IMR-90 (cell line): Measurements from ENCODE around the gene MCTP1. TPM values are rescaled to one million over a fixed set of nuclear protein-coding genes. Genes with fewer than 3 reads are reported as not detected.

ENCODE experiments used
- ATAC-seq: fragments of 200-7000 bp; cut with Tn5 transposase; 2 replicates; pipeline ENCODE4 v1.9.1; 2020; ENCODE audit warnings: low read depth, mild to moderate bottlenecking, moderate library complexity
- BruUV-seq: library from RNA; stranded (reverse); fragments of 400-500 nt; replicated peaks from 2 replicates; lab custom pipeline; 2021; lab: Mats Ljungman, UMichigan
- CTCF ChIA-PET: fragments of 300-600 bp; formaldehyde crosslinking; extraction: SDS; loops from one replicate; lab custom pipeline; 2021; ENCODE audit warnings: antibody characterized with exemption; lab: Yijun Ruan, JAX
- POLR2A ChIA-PET: fragments of 300-600 bp; sonication (Branson Sonifier 250); formaldehyde crosslinking; loops from one replicate; lab custom pipeline; 2022; ENCODE audit warnings: antibody characterized with exemption; ENCODE audit not compliant: unreplicated experiment; lab: Charles Lee
- DNase-seq: peaks from one replicate; pipeline ENCODE4 v3.0.0; 2013
- H2AFZ ChIP-seq: replicated peaks from 2 replicates; pipeline ENCODE3; 2013; ENCODE audit warnings: low read length, mild to moderate bottlenecking; ENCODE audit not compliant: poor library complexity
- H2AK5ac ChIP-seq: 2 replicates; pipeline ENCODE4 v1.6.1; 2013; ENCODE audit warnings: low read depth, low read length, inconsistent platforms
- H2AK9ac ChIP-seq: replicated peaks from 2 replicates; pipeline ENCODE3; 2013; ENCODE audit warnings: mild to moderate bottlenecking, low read depth, low read length, moderate library complexity; ENCODE audit not compliant: poor library complexity
- H2BK120ac ChIP-seq: 2 replicates; pipeline ENCODE4 v1.6.1; 2013; ENCODE audit warnings: low read depth, low read length, inconsistent platforms
- H2BK15ac ChIP-seq: 3 replicates; pipeline ENCODE4 v1.6.1; 2013; ENCODE audit warnings: low read depth, low read length, inconsistent platforms
- H2BK20ac ChIP-seq: 2 replicates; pipeline ENCODE4 v1.6.1; 2013; ENCODE audit warnings: low read depth, mild to moderate bottlenecking, inconsistent platforms, low read length, moderate library complexity
- H2BK5ac ChIP-seq: 2 replicates; pipeline ENCODE4 v1.6.1; 2013; ENCODE audit warnings: mild to moderate bottlenecking, low read depth, low read length, inconsistent platforms; ENCODE audit not compliant: poor library complexity, severe bottlenecking
- H3K14ac ChIP-seq: replicated peaks from 2 replicates; pipeline ENCODE4 v1.6.1; 2013; ENCODE audit warnings: low read depth, low read length, inconsistent platforms
- H3K18ac ChIP-seq: 2 replicates; pipeline ENCODE4 v1.6.1; 2013; ENCODE audit warnings: low read depth, low read length, control low read depth
- H3K23ac ChIP-seq: 2 replicates; pipeline ENCODE4 v1.6.1; 2013; ENCODE audit warnings: low read depth, low read length, inconsistent platforms
- H3K27ac ChIP-seq: 2 replicates; pipeline ENCODE4 v1.5.1; 2013; ENCODE audit warnings: mild to moderate bottlenecking, control low read depth, low read length; ENCODE audit not compliant: insufficient read depth
- H3K27me3 ChIP-seq: 2 replicates; pipeline ENCODE4 v1.6.1; 2013; ENCODE audit warnings: low read length; ENCODE audit not compliant: control insufficient read depth, insufficient read depth
- H3K36me3 ChIP-seq: 2 replicates; pipeline ENCODE4 v1.6.1; 2013; ENCODE audit warnings: low read length, mixed read lengths; ENCODE audit not compliant: control insufficient read depth, insufficient read depth
- H3K4ac ChIP-seq: 2 replicates; pipeline ENCODE4 v1.6.1; 2013; ENCODE audit warnings: low read depth, low read length, inconsistent platforms
- H3K4me1 ChIP-seq: 2 replicates; pipeline ENCODE4 v1.6.1; 2013; ENCODE audit warnings: low read length, mixed read lengths; ENCODE audit not compliant: control insufficient read depth, insufficient read depth
- H3K4me2 ChIP-seq: 2 replicates; pipeline ENCODE4 v1.6.1; 2013; ENCODE audit warnings: low read depth, mild to moderate bottlenecking, control low read depth, low read length, moderate library complexity
- H3K4me3 ChIP-seq: 2 replicates; pipeline ENCODE4 v1.5.1; 2013; ENCODE audit warnings: low read depth, mild to moderate bottlenecking, control low read depth, low read length, moderate library complexity; ENCODE audit not compliant: insufficient read depth
- H3K56ac ChIP-seq: 2 replicates; pipeline ENCODE4 v1.6.1; 2013; ENCODE audit warnings: low read length, inconsistent platforms; ENCODE audit not compliant: insufficient read depth; ENCODE audit errors: extremely low read depth
- H3K79me1 ChIP-seq, 2 experiments: 2 replicates each; pipeline ENCODE4 v1.6.1; 2013; ENCODE audit warnings: low read length in 2 of 2, inconsistent platforms in 1 of 2, low read depth in 1 of 2
- H3K9ac ChIP-seq: 2 replicates; pipeline ENCODE4 v1.6.1; 2013; ENCODE audit warnings: low read depth, low read length, control low read depth
- H3K9me1 ChIP-seq: 2 replicates; pipeline ENCODE4 v1.6.1; 2013; ENCODE audit warnings: low read length, inconsistent platforms; ENCODE audit not compliant: insufficient read depth
- H3K9me3 ChIP-seq: 2 replicates; pipeline ENCODE4 v1.6.1; 2013; ENCODE audit warnings: low read length; ENCODE audit not compliant: control insufficient read depth, insufficient read depth
- H4K20me1 ChIP-seq: 2 replicates; pipeline ENCODE4 v1.6.1; 2013; ENCODE audit warnings: low read length, inconsistent platforms; ENCODE audit not compliant: insufficient read depth
- H4K5ac ChIP-seq: 2 replicates; pipeline ENCODE4 v1.6.1; 2013; ENCODE audit warnings: mild to moderate bottlenecking, low read depth, low read length, control low read depth
- H4K8ac ChIP-seq, 2 experiments: 2 replicates each; pipeline ENCODE4 v1.6.1; 2013; ENCODE audit warnings: low read depth in 2 of 2, low read length in 2 of 2, control low read depth in 1 of 2, inconsistent platforms in 1 of 2
- H4K91ac ChIP-seq: 2 replicates; pipeline ENCODE4 v1.6.1; 2013; ENCODE audit warnings: low read depth, low read length, inconsistent platforms; ENCODE audit not compliant: insufficient read depth
- CEBPB ChIP-seq: IDR thresholded peaks from 2 replicates; pipeline ENCODE4 v1.6.1; 2012; ENCODE audit warnings: low read depth, low read length, improper control_type of control experiment
- CHD1 ChIP-seq: IDR thresholded peaks from 2 replicates; pipeline ENCODE4 v1.6.1; 2012; ENCODE audit warnings: low read depth, low read length, improper control_type of control experiment
- CTCF ChIP-seq: conservative IDR thresholded peaks from 2 replicates; pipeline ENCODE4 v1.5.1; 2012; ENCODE audit warnings: mild to moderate bottlenecking, low read depth, low read length, improper control_type of control experiment
- ELK1 ChIP-seq: fragments of 150-350 bp; IDR thresholded peaks from 2 replicates; pipeline ENCODE4 v1.6.1; 2016; ENCODE audit warnings: low read depth, mild to moderate bottlenecking, low read length, moderate library complexity, borderline replicate concordance
- FOS ChIP-seq: fragments of 150-350 bp; IDR thresholded peaks from 2 replicates; pipeline ENCODE4 v1.6.1; 2016; ENCODE audit warnings: low read depth, low read length
- MAFK ChIP-seq: IDR thresholded peaks from 2 replicates; pipeline ENCODE4 v1.6.1; 2012; ENCODE audit warnings: low read depth, low read length, improper control_type of control experiment
- MAZ ChIP-seq: IDR thresholded peaks from 2 replicates; pipeline ENCODE4 v1.6.1; 2012; ENCODE audit warnings: low read depth, mild to moderate bottlenecking, low read length, improper control_type of control experiment, moderate library complexity, borderline replicate concordance
- MXI1 ChIP-seq: IDR thresholded peaks from 2 replicates; pipeline ENCODE4 v1.6.1; 2012; ENCODE audit warnings: low read depth, mild to moderate bottlenecking, low read length, moderate library complexity, borderline replicate concordance
- NFE2L2 ChIP-seq: fragments of 150-350 bp; IDR thresholded peaks from 2 replicates; pipeline ENCODE4 v1.6.1; 2016; ENCODE audit warnings: low read depth, mild to moderate bottlenecking, low read length
- POLR2A ChIP-seq: IDR thresholded peaks from 2 replicates; pipeline ENCODE4 v1.6.1; 2012; ENCODE audit warnings: mild to moderate bottlenecking, low read depth, low read length
- RAD21 ChIP-seq: IDR thresholded peaks from 2 replicates; pipeline ENCODE4 v1.6.1; 2012; ENCODE audit warnings: low read length, improper control_type of control experiment
- RCOR1 ChIP-seq: IDR thresholded peaks from 2 replicates; pipeline ENCODE4 v1.6.1; 2012; ENCODE audit warnings: mild to moderate bottlenecking, low read length, improper control_type of control experiment; ENCODE audit not compliant: insufficient replicate concordance
- RFX5 ChIP-seq: IDR thresholded peaks from 2 replicates; pipeline ENCODE4 v1.8.0; 2012; ENCODE audit warnings: low read depth, mild to moderate bottlenecking, low read length, moderate library complexity
- SMC3 ChIP-seq: fragments of 150-350 bp; IDR thresholded peaks from 2 replicates; pipeline ENCODE4 v1.6.1; 2016; ENCODE audit warnings: low read depth, mild to moderate bottlenecking, antibody characterized with exemption, low read length, moderate library complexity
- USF2 ChIP-seq: fragments of 150-350 bp; IDR thresholded peaks from 2 replicates; pipeline ENCODE4 v1.6.1; 2017; ENCODE audit warnings: mild to moderate bottlenecking, antibody characterized with exemption, low read length, low read depth
- WGBS, 2 experiments: methylation state at CpG; one replicate each; pipeline versions ENCODE4 v1.1.5 to v1.1.7; 2013; ENCODE audit warnings: missing lambda C conversion rate in 2 of 2; ENCODE audit not compliant: insufficient read length in 1 of 2; ENCODE audit errors: extremely low coverage in 2 of 2; 5-methylcytosine and 5-hydroxymethylcytosine counted together
- dilution Hi-C: fragments of 300-500 bp; cut with HindIII; formaldehyde crosslinking; loops from one replicate; pipeline ENCODE4 v1.14.3; 2018; ENCODE audit warnings: low sequenced_read_pairs; ENCODE audit not compliant: unreplicated experiment
- in situ Hi-C: fragments of 300-500 bp; cut with MboI; formaldehyde crosslinking; loops from 3 replicates; pipeline ENCODE4 v1.14.3; 2019; ENCODE audit warnings: low sequenced_read_pairs, inconsistent platforms, mixed read lengths
- intact Hi-C: fragments of 100-400 bp; cut with micrococcal nuclease; formaldehyde crosslinking; loops from 2 replicates; pipeline ENCODE4 v1.10.0; 2022
- polyA plus RNA-seq, 3 experiments: library from polyadenylated mRNA; depleted of rRNA; stranded (reverse); fragments of >200 nt; gene quantifications; 2 replicates each; pipeline ENCODE4 v1.2.3, GENCODE V29; 2012; ENCODE audit warnings: low replicate concordance in 1 of 3
- total RNA-seq: library from RNA; depleted of rRNA; stranded (reverse); fragments of >200 nt; gene quantifications from 2 replicates; pipeline ENCODE4 v1.2.3, GENCODE V29; 2012

Gene MCTP1
- total and polyA plus RNA-seq, 2 of the 4 experiments (the other 2 are of a cell fraction), result 0.21 TPM; not detected in 1

DNA sequence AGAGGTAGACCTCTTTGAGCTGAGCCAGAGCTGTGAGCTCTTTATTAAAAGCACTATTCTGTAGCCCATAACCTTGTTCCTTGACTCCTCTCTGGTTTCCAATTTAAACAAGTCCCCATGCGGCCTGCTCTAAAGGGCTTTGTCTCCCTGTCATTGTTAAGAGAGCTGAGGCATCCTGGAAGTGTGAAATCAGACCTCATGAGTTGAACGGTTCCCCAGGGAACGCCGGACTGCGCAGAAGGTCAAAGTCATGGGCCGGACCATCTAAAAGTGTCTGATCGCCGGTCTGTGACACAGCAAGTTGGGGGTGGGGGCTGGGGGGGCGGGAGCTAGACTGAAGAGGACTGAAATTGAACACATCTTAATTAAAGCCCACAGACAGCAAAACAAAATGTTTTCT, 400.6 kb downstream of the MCTP1 start:
- Histone ChIP-seq H3K36me3 (no peaks in the 10 kb centered on the region), H3K4me2 (no peak overlapping the region), H3K27me3 (no peaks in the 10 kb centered on the region), H2BK20ac (no peak overlapping the region), H4K91ac (no peak overlapping the region), H4K8ac (no peak overlapping the region), H2AK5ac (no peak overlapping the region), H3K9me1 (no peaks in the 10 kb centered on the region), H2BK5ac (no peak overlapping the region), H2AK9ac (no peak overlapping the region), H3K56ac (no peak overlapping the region), H2AFZ (no peak overlapping the region), H3K9me3 (no peaks in the 10 kb centered on the region), H2BK15ac (no peak overlapping the region), H3K23ac (no peak overlapping the region), H4K20me1 (no peaks in the 10 kb centered on the region), H3K4me1 (no peaks in the 10 kb centered on the region), H3K4ac (no peak overlapping the region), H3K14ac (no peak overlapping the region), H3K27ac (no peak overlapping the region), H3K18ac (no peak overlapping the region), H2BK120ac (no peak overlapping the region), H3K79me1 (no peaks in the 10 kb centered on the region), H3K9ac (no peak overlapping the region), H4K5ac (no peak overlapping the region), H3K4me3 (no peak overlapping the region)
- no peak for DNase-seq
- no peak for ATAC-seq
- in situ Hi-C loops (no loop called here), dilution Hi-C loops (no loop called here), intact Hi-C loops (no loop called here)
- CTCF ChIA-PET, result interaction anchor here (1.0 kb wide), 1 partner anchor 10 kb away, joined by 4 read pairs; no protein-coding TSS in a partner anchor
- POLR2A ChIA-PET, result no interaction called here
- no peak for TF ChIP-seq MXI1
- TF ChIP-seq RFX5, result no peak
- TF ChIP-seq POLR2A, result no peak
- no peak for TF ChIP-seq ELK1
- no peak for TF ChIP-seq RCOR1
- TF ChIP-seq CTCF, result no peak
- no peak for TF ChIP-seq RAD21
- no peak for TF ChIP-seq MAZ
- TF ChIP-seq CEBPB, result no peak
- TF ChIP-seq NFE2L2, result no peak
- no peak for TF ChIP-seq USF2
- no peak for TF ChIP-seq FOS
- TF ChIP-seq CHD1, result no peak
- no peak for TF ChIP-seq MAFK
- TF ChIP-seq SMC3, result no peak
- WGBS, 2 experiments, result 40% methylated on average over 1 of the region's 9 CpGs; no CpG with 5 or more reads in 1 of the 2 experiments
- no TSS peak for BruUV-seq
